ENCODE data around the gene DLAT.
"Not testable (repeated sequence)": the region's sequence is repeated elsewhere in the genome, so short reads cannot be mapped to it uniquely, and the experiment has no call there.

The DLAT gene

GRCh38 chr11:112050721-112051120 lies 25.5 kb downstream of the DLAT start:
- DNase-seq = no peak

- DNase-seq = no peak
Observed at GRCh38 chr11:112051768-112052167, 26.6 kb downstream of the DLAT start.

- no peak for DNase-seq
Observed at GRCh38 chr11:112057170-112057569, 32.0 kb downstream of the DLAT start.

GRCh38 chr11:112058103-112058502 lies 32.9 kb downstream of the DLAT start:
- DNase-seq = no peak

GRCh38 chr11:112062923-112063322 lies 37.7 kb downstream of the DLAT start:
- DNase-seq = no peak

GRCh38 chr11:112073941-112074811 lies 49.0 kb downstream of the DLAT start, which contains the start of the genes NKAPD1 and PIH1D2:
Gene NKAPD1, plus strand, starts transcription at chr11:112074299. Its CDS starts 1,276 bp downstream, at chr11:112075575.
Gene PIH1D2, minus strand, starts transcription at chr11:112074017. Its CDS starts 843 bp downstream, at chr11:112073174.
- DNase-seq = peak; percentile 87

- DNase-seq = no peak
Observed at GRCh38 chr11:112082729-112083128, 57.5 kb downstream of the DLAT start.

- DNase-seq = peak; percentile 9
Observed at GRCh38 chr11:112085822-112086421, 60.7 kb downstream of the DLAT start.

- peak; percentile 98 for DNase-seq
Observed at GRCh38 chr11:112086422-112087191, 61.4 kb downstream of the DLAT start, which contains the start of the genes SDHD and TIMM8B. Gene SDHD, plus strand, starts transcription at chr11:112086873. Its CDS starts 35 bp downstream, at chr11:112086908. Gene TIMM8B, minus strand, starts transcription at chr11:112086756. Its CDS starts 33 bp downstream, at chr11:112086723.

- DNase-seq = no peak
Observed at GRCh38 chr11:112087212-112087611, 62.0 kb downstream of the DLAT start.

- DNase-seq = not testable (repeated sequence)
Observed at GRCh38 chr11:112095302-112095701, 70.1 kb downstream of the DLAT start.

GRCh38 chr11:112096194-112096593 lies 71.0 kb downstream of the DLAT start:
- DNase-seq = no peak

GRCh38 chr11:112097734-112098528 lies 72.7 kb downstream of the DLAT start:
- DNase-seq = no peak

- DNase-seq = peak; percentile 6
Observed at GRCh38 chr11:112100462-112100861, 75.3 kb downstream of the DLAT start.

GRCh38 chr11:112103446-112103845 lies 78.2 kb downstream of the DLAT start:
- no peak for DNase-seq

- no peak for DNase-seq
Observed at GRCh38 chr11:112106070-112106469, 80.9 kb downstream of the DLAT start.
